Measurements from ENCODE around the gene BEND7.

Gene BEND7

GRCh38 chr10:13567030-13567429, 38.2 kb upstream of the BEND7 start:
- no peak overlapping the region for H3K4me3 ChIP-seq (replicated peaks; ENCODE audit: insufficient read depth, low read length)
- no peak for TF ChIP-seq GABPA (IDR thresholded peaks at IDR 0.05; ENCODE audit: low read depth)
- no peak for TF ChIP-seq SPI1 (IDR thresholded peaks at IDR 0.05; ENCODE audit: borderline replicate concordance, low read depth)
- TF ChIP-seq, protein P1, sequence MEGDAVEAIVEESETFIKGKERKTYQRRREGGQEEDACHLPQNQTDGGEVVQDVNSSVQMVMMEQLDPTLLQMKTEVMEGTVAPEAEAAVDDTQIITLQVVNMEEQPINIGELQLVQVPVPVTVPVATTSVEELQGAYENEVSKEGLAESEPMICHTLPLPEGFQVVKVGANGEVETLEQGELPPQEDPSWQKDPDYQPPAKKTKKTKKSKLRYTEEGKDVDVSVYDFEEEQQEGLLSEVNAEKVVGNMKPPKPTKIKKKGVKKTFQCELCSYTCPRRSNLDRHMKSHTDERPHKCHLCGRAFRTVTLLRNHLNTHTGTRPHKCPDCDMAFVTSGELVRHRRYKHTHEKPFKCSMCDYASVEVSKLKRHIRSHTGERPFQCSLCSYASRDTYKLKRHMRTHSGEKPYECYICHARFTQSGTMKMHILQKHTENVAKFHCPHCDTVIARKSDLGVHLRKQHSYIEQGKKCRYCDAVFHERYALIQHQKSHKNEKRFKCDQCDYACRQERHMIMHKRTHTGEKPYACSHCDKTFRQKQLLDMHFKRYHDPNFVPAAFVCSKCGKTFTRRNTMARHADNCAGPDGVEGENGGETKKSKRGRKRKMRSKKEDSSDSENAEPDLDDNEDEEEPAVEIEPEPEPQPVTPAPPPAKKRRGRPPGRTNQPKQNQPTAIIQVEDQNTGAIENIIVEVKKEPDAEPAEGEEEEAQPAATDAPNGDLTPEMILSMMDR (IDR thresholded peaks at IDR 0.05; ENCODE audit: insufficient read depth, low read length), result no peak
- TF ChIP-seq REST (IDR thresholded peaks at IDR 0.05; ENCODE audit: insufficient replicate concordance, low read depth), result no peak
- TF ChIP-seq POLR2AphosphoS5 (IDR thresholded peaks at IDR 0.05; ENCODE audit: low read depth), result no peak
- peak overlapping the region; percentile 63 for H3K27ac ChIP-seq (replicated peaks)
- peak; percentile 78 to 80 for DNase-seq (ENCODE audit: low read depth in 1 of 2, low spot score in 1 of 2)
- no peaks in the 10 kb centered on the region for H3K27me3 ChIP-seq (ENCODE audit: insufficient read depth, poor library complexity, severe bottlenecking)

DNA sequence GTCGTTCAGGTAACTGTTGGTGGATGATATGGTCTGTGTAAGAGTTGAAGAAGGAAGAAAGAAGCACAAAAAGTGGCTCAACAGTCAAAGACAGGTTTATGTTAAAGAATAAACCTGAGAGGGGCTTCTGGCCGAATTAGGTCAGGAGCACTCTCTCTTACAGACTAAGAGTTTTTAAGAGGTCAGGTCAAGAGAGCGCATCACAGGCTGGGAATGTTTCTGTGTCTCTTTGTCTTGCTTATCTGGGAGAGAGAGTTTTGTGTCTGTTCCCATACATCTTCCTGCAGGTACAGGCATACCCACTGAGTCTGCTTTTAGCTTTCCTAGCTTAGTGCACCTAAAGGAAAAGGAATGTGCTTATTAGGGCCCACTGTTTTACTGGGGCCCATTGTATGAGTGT, 35.8 kb upstream of the BEND7 start:
- no peak for DNase-seq (ENCODE audit: low read depth in 1 of 2, low spot score in 1 of 2)
- no peak overlapping the region for H3K27ac ChIP-seq (replicated peaks)
- no peak overlapping the region for H3K4me3 ChIP-seq (replicated peaks; ENCODE audit: insufficient read depth, low read length)
- H3K27me3 ChIP-seq (ENCODE audit: insufficient read depth, poor library complexity, severe bottlenecking), result no peaks in the 10 kb centered on the region
- TF ChIP-seq REST (IDR thresholded peaks at IDR 0.05; ENCODE audit: insufficient replicate concordance, low read depth), result no peak
- no peak for TF ChIP-seq GABPA (IDR thresholded peaks at IDR 0.05; ENCODE audit: low read depth)

GRCh38 chr10:13563481-13564445, 34.9 kb upstream of the BEND7 start:
- TF ChIP-seq, protein P1 (IDR thresholded peaks at IDR 0.05; ENCODE audit: insufficient read depth, low read length), result no peak
- TF ChIP-seq SPI1 (IDR thresholded peaks at IDR 0.05; ENCODE audit: borderline replicate concordance, low read depth), result no peak
- TF ChIP-seq POLR2AphosphoS5 (IDR thresholded peaks at IDR 0.05; ENCODE audit: low read depth), result no peak
- no peak for TF ChIP-seq GABPA (IDR thresholded peaks at IDR 0.05; ENCODE audit: low read depth)
- TF ChIP-seq REST (IDR thresholded peaks at IDR 0.05; ENCODE audit: insufficient replicate concordance, low read depth), result no peak
- Histone ChIP-seq H3K27me3 (ENCODE audit: insufficient read depth, poor library complexity, severe bottlenecking) (no peaks in the 10 kb centered on the region), H3K4me3 (replicated peaks; ENCODE audit: insufficient read depth, low read length) (no peak overlapping the region), H3K27ac (replicated peaks) (no peak overlapping the region)
- no peak for DNase-seq (ENCODE audit: low read depth in 1 of 2, low spot score in 1 of 2)
